MCF 10A (cell line): ENCODE measurements around the gene SCARB1. TPM values are rescaled to one million over a fixed set of nuclear protein-coding genes. Genes with fewer than 3 reads are reported as not detected.

Source experiments
- BruUV-seq: library from RNA; stranded (reverse); fragments of 400-500 nt; replicated peaks from 2 replicates; lab custom pipeline; 2021; lab: Mats Ljungman, UMichigan
- CTCF ChIA-PET: fragments of 300-600 bp; sonication (Branson Sonifier 250); formaldehyde crosslinking; extraction: SDS; loops from one replicate; lab custom pipeline; 2021; ENCODE audit warnings: antibody characterized with exemption, inconsistent platforms; lab: Yijun Ruan, JAX
- POLR2A ChIA-PET: fragments of 300-600, 350-650 bp; sonication (Branson Sonifier 250); formaldehyde crosslinking; extraction: SDS; loops from one replicate; lab custom pipeline; 2020; ENCODE audit warnings: antibody characterized with exemption, inconsistent platforms; lab: Yijun Ruan, JAX
- DNase-seq: peaks from one replicate; pipeline ENCODE4 v3.0.0-alpha.2; 2018; ENCODE audit not compliant: unreplicated experiment
- H3K27ac Mint-ChIP-seq: one replicate; pipeline ENCODE4 v1.8.0; 2022; ENCODE audit warnings: mild to moderate bottlenecking, low read depth, mixed read lengths; ENCODE audit not compliant: unreplicated experiment
- H3K27me3 Mint-ChIP-seq: one replicate; pipeline ENCODE4 v1.8.0; 2022; ENCODE audit warnings: mixed read lengths; ENCODE audit not compliant: insufficient read depth, unreplicated experiment
- H3K36me3 Mint-ChIP-seq: one replicate; pipeline ENCODE4 v1.8.0; 2022; ENCODE audit warnings: mild to moderate bottlenecking, moderate library complexity, mixed read lengths; ENCODE audit not compliant: insufficient read depth, unreplicated experiment
- H3K4me1 Mint-ChIP-seq: one replicate; pipeline ENCODE4 v1.8.0; 2022; ENCODE audit warnings: mixed read lengths; ENCODE audit not compliant: insufficient read depth, unreplicated experiment
- H3K4me3 Mint-ChIP-seq: one replicate; pipeline ENCODE4 v1.8.0; 2022; ENCODE audit warnings: mild to moderate bottlenecking, moderate library complexity, mixed read lengths; ENCODE audit not compliant: unreplicated experiment
- H3K9me3 Mint-ChIP-seq: one replicate; pipeline ENCODE4 v1.8.0; 2022; ENCODE audit warnings: mixed read lengths; ENCODE audit not compliant: unreplicated experiment
- CTCF ChIP-seq: fragments of 200-600 bp; IDR thresholded peaks from one replicate; pipeline ENCODE4 v1.8.0; 2022; ENCODE audit warnings: antibody characterized with exemption, mild to moderate bottlenecking; ENCODE audit not compliant: unreplicated experiment
- intact Hi-C: fragments of 100-400 bp; cut with micrococcal nuclease; formaldehyde crosslinking; loops from 2 replicates; pipeline ENCODE4 v1.14.1; 2022
- total RNA-seq: library from RNA; stranded (reverse); gene quantifications from 2 replicates; pipeline ENCODE4 v1.2.3, GENCODE V29; 2022

SCARB1 gene
- total RNA-seq, 1 experiment from 2014 or later, result 71.0 TPM

GRCh38 chr12:124737772-124738635 is 125.7 kb downstream of the SCARB1 start:
- H3K4me3 Mint-ChIP-seq, result no peak overlapping the region
- POLR2A ChIA-PET, result interaction anchor here (0.6 kb wide), 1 partner anchor 1168 kb away, joined by 3 read pairs; no protein-coding TSS in a partner anchor
- H3K9me3 Mint-ChIP-seq, result no peaks in the 10 kb centered on the region
- no peaks in the 10 kb centered on the region for H3K27me3 Mint-ChIP-seq
- BruUV-seq, result no TSS peak
- intact Hi-C loops, result no loop called here
- no peak for TF ChIP-seq CTCF
- H3K4me1 Mint-ChIP-seq, result peaks cover 14% of the 10 kb centered on the region
- no peak overlapping the region for H3K27ac Mint-ChIP-seq
- CTCF ChIA-PET, result interaction anchor here (0.8 to 1.4 kb wide), 4 partner anchors 10 to 701 kb away, joined by 3 to 4 read pairs (median 3); no protein-coding TSS in a partner anchor
- H3K36me3 Mint-ChIP-seq, result no peaks in the 10 kb centered on the region
- no peak for DNase-seq

GRCh38 chr12:124737040-124737419 is 126.6 kb downstream of the SCARB1 start:
- Mint-ChIP-seq H3K9me3 (no peaks in the 10 kb centered on the region), H3K4me3 (no peak overlapping the region), H3K27me3 (no peaks in the 10 kb centered on the region), H3K36me3 (no peaks in the 10 kb centered on the region), H3K27ac (no peak overlapping the region), H3K4me1 (peaks cover 14% of the 10 kb centered on the region)
- TF ChIP-seq CTCF, result no peak
- ChIA-PET CTCF (interaction anchor here (1.4 kb wide), 1 partner anchor 31 kb away, joined by 4 read pairs; no protein-coding TSS in a partner anchor), POLR2A (no interaction called here)
- no TSS peak for BruUV-seq
- intact Hi-C loops, result no loop called here
- no peak for DNase-seq

GRCh38 chr12:124736115-124737039 is 127.3 kb downstream of the SCARB1 start:
- POLR2A ChIA-PET, result no interaction called here
- H3K27ac Mint-ChIP-seq, result no peak overlapping the region

More at GRCh38 chr12:124736115-124737039, 127.3 kb downstream of the SCARB1 start:
- intact Hi-C loops, result no loop called here
- Mint-ChIP-seq H3K27me3 (no peaks in the 10 kb centered on the region), H3K9me3 (no peaks in the 10 kb centered on the region), H3K4me3 (no peak overlapping the region), H3K36me3 (no peaks in the 10 kb centered on the region), H3K4me1 (peaks cover 14% of the 10 kb centered on the region)
- no peak for TF ChIP-seq CTCF
- DNase-seq, result no peak
- CTCF ChIA-PET, result interaction anchor here (1.0 kb wide), 1 partner anchor 703 kb away, joined by 4 read pairs; no protein-coding TSS in a partner anchor
- BruUV-seq, result no TSS peak
